Panc1 (cell line): ENCODE measurements around the gene PDZD4. TPM values are rescaled to one million over a fixed set of nuclear protein-coding genes. Genes with fewer than 3 reads are reported as not detected.

Experiments
- ATAC-seq: fragments of 200-7000 bp; cut with Tn5 transposase; 2 replicates; pipeline ENCODE4 v1.9.1; 2020; ENCODE audit warnings: mild to moderate bottlenecking, moderate library complexity
- BruUV-seq: library from RNA; stranded (reverse); fragments of 400-500 nt; replicated peaks from 2 replicates; lab custom pipeline; 2021; lab: Mats Ljungman, UMichigan
- CTCF ChIA-PET: fragments of 300-600 bp; sonication (Branson Sonifier 250); formaldehyde crosslinking; loops from one replicate; lab custom pipeline; 2022; ENCODE audit warnings: antibody characterized with exemption; lab: Charles Lee
- POLR2A ChIA-PET: fragments of 300-600 bp; sonication (Branson Sonifier 250); formaldehyde crosslinking; loops from one replicate; lab custom pipeline; 2022; ENCODE audit warnings: antibody characterized with exemption; lab: Charles Lee
- DNase-seq: peaks from one replicate; pipeline ENCODE4 v3.0.0-alpha.2; 2010; ENCODE audit warnings: low read depth, low spot score
- H3K27ac ChIP-seq: 2 replicates; pipeline ENCODE4 v1.5.1; 2011; ENCODE audit warnings: mild to moderate bottlenecking, low read length, inconsistent platforms
- H3K27me3 ChIP-seq: fragments of 200-500 bp; sonication (Bioruptor generic); 2 replicates; pipeline ENCODE4 v1.6.0; 2014; ENCODE audit warnings: low read length, inconsistent platforms; ENCODE audit not compliant: control insufficient read depth, insufficient read depth
- H3K36me3 ChIP-seq: fragments of 200-500 bp; sonication (Bioruptor generic); 2 replicates; pipeline ENCODE4 v1.5.1; 2014; ENCODE audit warnings: inconsistent platforms, mild to moderate bottlenecking, low read length, moderate library complexity; ENCODE audit not compliant: control insufficient read depth, insufficient read depth
- H3K4me1 ChIP-seq: 2 replicates; pipeline ENCODE4 v1.5.1; 2011; ENCODE audit warnings: inconsistent platforms, mild to moderate bottlenecking, low read length, moderate library complexity; ENCODE audit not compliant: control insufficient read depth, insufficient read depth
- H3K4me3 ChIP-seq, 2 experiments: 2 replicates each; pipeline ENCODE4 v1.5.1; 2011 to 2012; ENCODE audit warnings: low read depth in 2 of 2, low read length in 2 of 2, mild to moderate bottlenecking in 2 of 2, inconsistent platforms in 1 of 2, moderate library complexity in 1 of 2
- H3K9me3 ChIP-seq: fragments of 200-500 bp; sonication (Bioruptor generic); 2 replicates; pipeline ENCODE4 v1.5.1; 2014; ENCODE audit warnings: low read depth, mild to moderate bottlenecking, inconsistent platforms, low read length, moderate library complexity; ENCODE audit not compliant: control insufficient read depth, insufficient read depth
- CTCF ChIP-seq: fragments of 450-650 bp; IDR thresholded peaks from 2 replicates; pipeline ENCODE4 v1.5.1; 2017; ENCODE audit warnings: mild to moderate bottlenecking
- POLR2AphosphoS5 ChIP-seq: IDR thresholded peaks from 2 replicates; pipeline ENCODE4 v1.6.1; 2012; ENCODE audit warnings: mild to moderate bottlenecking, low read depth, low read length, moderate library complexity
- REST ChIP-seq, 2 experiments: IDR thresholded peaks; 2 replicates each; pipeline ENCODE4 v1.6.1; 2011 to 2012; ENCODE audit warnings: low read depth in 2 of 2, control low read depth in 1 of 2, low read length in 1 of 2, mild to moderate bottlenecking in 1 of 2, moderate library complexity in 1 of 2; ENCODE audit not compliant: insufficient read depth in 1 of 2
- SIN3A ChIP-seq: IDR thresholded peaks from 2 replicates; pipeline ENCODE4 v1.6.1; 2012; ENCODE audit warnings: low read depth, mild to moderate bottlenecking, low read length, moderate library complexity, borderline replicate concordance; ENCODE audit not compliant: insufficient read depth
- TCF7L2 ChIP-seq: IDR thresholded peaks from 2 replicates; pipeline ENCODE4 v1.6.1; 2011; ENCODE audit warnings: mild to moderate bottlenecking, low read depth, low read length, inconsistent platforms
- in situ Hi-C: cut with HindIII; loops from 2 replicates; pipeline ENCODE4 v1.10.0; 2016; ENCODE audit warnings: low sequenced_read_pairs, low pct_unique_long_range_greater_than_20kb
- intact Hi-C: fragments of 100-400 bp; cut with micrococcal nuclease; formaldehyde crosslinking; loops from one replicate; pipeline ENCODE4 v1.10.0; 2022; ENCODE audit not compliant: unreplicated experiment
- total RNA-seq: library from RNA; stranded (reverse); gene quantifications from one replicate; pipeline ENCODE4 v1.2.1, GENCODE V29; 2021; ENCODE audit not compliant: unreplicated experiment

PDZD4 gene
- total RNA-seq, 1 experiment from 2014 or later, result 37.2 TPM

- TF ChIP-seq SIN3A (no peak), REST (IDR thresholded peaks at IDR 0.05; ENCODE audit: insufficient read depth in 1 of 2, low read depth in 2 of 2, low read length in 1 of 2) (no peak), TCF7L2 (no peak), CTCF (no peak), POLR2AphosphoS5 (no peak)
- no peaks in the 10 kb centered on the region for H3K9me3 ChIP-seq
- no peaks in the 10 kb centered on the region for H3K36me3 ChIP-seq
- CTCF ChIA-PET, result interaction anchor here (0.6 kb wide), 1 partner anchor 129 kb away, joined by 4 read pairs; no protein-coding TSS in a partner anchor
- no peak overlapping the region for H3K4me3 ChIP-seq
- no peak for ATAC-seq
- peaks cover 16% of the 10 kb centered on the region for H3K4me1 ChIP-seq
- intact Hi-C loops (no loop called here), in situ Hi-C loops (no loop called here)
- H3K27me3 ChIP-seq, result no peaks in the 10 kb centered on the region
- no peak for DNase-seq
- no peak overlapping the region for H3K27ac ChIP-seq
- no TSS peak for BruUV-seq
- POLR2A ChIA-PET, result no interaction called here
These were observed 47.5 kb downstream of the PDZD4 start for GRCh38 chrX:153782871-153783270.

- peaks cover 16% of the 10 kb centered on the region for H3K4me1 ChIP-seq
- DNase-seq (no peak), ATAC-seq (no peak)
- intact Hi-C loops, result no loop called here
- no peaks in the 10 kb centered on the region for H3K27me3 ChIP-seq
- ChIA-PET POLR2A (no interaction called here), CTCF (interaction anchor here (0.6 kb wide), 1 partner anchor 130 kb away, joined by 4 read pairs; no protein-coding TSS in a partner anchor)
- H3K36me3 ChIP-seq, result no peaks in the 10 kb centered on the region
- no peak overlapping the region for H3K27ac ChIP-seq
- no peak overlapping the region for H3K4me3 ChIP-seq
- TF ChIP-seq TCF7L2 (no peak), SIN3A (no peak), REST (IDR thresholded peaks at IDR 0.05; ENCODE audit: insufficient read depth in 1 of 2, low read depth in 2 of 2, low read length in 1 of 2) (no peak), POLR2AphosphoS5 (no peak; the same call in 1 of the 2 replicates), CTCF (no peak)
- no peaks in the 10 kb centered on the region for H3K9me3 ChIP-seq
- BruUV-seq, result no TSS peak
- in situ Hi-C loops, result no loop called here
These were observed 48.0 kb downstream of the PDZD4 start for GRCh38 chrX:153782313-153782712.
